Measurements from ENCODE around the gene FNDC10.

- TF ChIP-seq, protein P1, sequence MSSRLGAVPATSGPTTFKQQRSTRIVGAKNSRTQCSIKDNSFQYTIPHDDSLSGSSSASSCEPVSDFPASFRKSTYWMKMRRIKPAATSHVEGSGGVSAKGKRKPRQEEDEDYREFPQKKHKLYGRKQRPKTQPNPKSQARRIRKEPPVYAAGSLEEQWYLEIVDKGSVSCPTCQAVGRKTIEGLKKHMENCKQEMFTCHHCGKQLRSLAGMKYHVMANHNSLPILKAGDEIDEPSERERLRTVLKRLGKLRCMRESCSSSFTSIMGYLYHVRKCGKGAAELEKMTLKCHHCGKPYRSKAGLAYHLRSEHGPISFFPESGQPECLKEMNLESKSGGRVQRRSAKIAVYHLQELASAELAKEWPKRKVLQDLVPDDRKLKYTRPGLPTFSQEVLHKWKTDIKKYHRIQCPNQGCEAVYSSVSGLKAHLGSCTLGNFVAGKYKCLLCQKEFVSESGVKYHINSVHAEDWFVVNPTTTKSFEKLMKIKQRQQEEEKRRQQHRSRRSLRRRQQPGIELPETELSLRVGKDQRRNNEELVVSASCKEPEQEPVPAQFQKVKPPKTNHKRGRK (CRISPR knock-in tag; IDR thresholded peaks at IDR 0.05; ENCODE audit: borderline replicate concordance) = no peak
- TF ChIP-seq TP53 (CRISPR knock-in tag; IDR thresholded peaks at IDR 0.05) = no peak
- TF ChIP-seq, protein P2, sequence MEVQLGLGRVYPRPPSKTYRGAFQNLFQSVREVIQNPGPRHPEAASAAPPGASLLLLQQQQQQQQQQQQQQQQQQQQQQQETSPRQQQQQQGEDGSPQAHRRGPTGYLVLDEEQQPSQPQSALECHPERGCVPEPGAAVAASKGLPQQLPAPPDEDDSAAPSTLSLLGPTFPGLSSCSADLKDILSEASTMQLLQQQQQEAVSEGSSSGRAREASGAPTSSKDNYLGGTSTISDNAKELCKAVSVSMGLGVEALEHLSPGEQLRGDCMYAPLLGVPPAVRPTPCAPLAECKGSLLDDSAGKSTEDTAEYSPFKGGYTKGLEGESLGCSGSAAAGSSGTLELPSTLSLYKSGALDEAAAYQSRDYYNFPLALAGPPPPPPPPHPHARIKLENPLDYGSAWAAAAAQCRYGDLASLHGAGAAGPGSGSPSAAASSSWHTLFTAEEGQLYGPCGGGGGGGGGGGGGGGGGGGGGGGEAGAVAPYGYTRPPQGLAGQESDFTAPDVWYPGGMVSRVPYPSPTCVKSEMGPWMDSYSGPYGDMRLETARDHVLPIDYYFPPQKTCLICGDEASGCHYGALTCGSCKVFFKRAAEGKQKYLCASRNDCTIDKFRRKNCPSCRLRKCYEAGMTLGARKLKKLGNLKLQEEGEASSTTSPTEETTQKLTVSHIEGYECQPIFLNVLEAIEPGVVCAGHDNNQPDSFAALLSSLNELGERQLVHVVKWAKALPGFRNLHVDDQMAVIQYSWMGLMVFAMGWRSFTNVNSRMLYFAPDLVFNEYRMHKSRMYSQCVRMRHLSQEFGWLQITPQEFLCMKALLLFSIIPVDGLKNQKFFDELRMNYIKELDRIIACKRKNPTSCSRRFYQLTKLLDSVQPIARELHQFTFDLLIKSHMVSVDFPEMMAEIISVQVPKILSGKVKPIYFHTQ (CRISPR knock-in tag; IDR thresholded peaks at IDR 0.05) = no peak
Measured at GRCh38 chr1:1620433-1621139, 20.7 kb upstream of the FNDC10 start.

Data from WTC11 (cell line).